GM18498 (cell line): ENCODE results near the gene HOXB6.

Experiments
- ATAC-seq: cut with Tn5 transposase; IDR thresholded peaks from one replicate; pipeline ENCODE4 v1.9.1; 2021; ENCODE audit warnings: mild to moderate bottlenecking, moderate library complexity; ENCODE audit not compliant: unreplicated experiment

Gene HOXB6

DNA sequence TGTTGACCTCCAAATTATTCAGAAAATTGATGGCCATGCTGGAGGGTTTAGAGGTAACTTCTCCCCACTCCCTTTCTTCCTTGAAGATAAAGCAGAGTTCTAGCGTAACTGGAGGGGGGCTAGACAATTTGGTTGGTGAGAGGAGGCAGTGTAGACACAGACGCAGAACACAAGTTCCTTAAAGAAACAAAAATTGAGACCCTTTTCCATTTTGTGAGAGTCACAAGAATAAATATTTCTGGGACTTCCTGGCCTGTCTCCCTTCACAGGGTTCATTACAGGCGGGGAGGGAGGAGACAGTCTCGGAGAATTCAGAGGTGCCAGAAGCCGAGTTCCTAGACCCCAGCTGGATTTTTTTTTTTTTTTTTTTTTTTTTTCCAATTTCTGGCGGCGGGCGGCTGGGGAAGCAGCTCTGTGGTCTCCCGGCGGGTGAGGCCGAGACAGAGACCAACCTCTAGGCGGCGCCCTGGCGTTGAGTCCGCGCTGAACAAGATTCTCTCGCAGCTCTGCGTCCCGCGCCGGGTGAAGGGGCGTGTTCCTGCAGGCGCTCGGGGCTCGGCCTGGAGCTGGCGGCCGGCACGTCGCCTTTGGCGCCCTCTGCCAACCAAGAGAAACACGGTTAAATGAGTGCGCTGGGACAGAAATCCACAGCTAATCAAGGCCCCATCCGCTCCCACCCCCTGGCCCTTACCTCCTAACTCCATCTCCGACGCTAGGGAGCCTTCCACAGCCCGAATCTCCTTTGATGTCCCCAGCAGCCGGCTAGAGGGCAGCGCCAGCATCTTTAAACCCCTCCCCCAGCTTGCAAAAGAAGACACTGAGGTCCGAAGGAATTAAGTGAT, 31.6 kb upstream of the HOXB6 start:
- no peak for ATAC-seq

DNA sequence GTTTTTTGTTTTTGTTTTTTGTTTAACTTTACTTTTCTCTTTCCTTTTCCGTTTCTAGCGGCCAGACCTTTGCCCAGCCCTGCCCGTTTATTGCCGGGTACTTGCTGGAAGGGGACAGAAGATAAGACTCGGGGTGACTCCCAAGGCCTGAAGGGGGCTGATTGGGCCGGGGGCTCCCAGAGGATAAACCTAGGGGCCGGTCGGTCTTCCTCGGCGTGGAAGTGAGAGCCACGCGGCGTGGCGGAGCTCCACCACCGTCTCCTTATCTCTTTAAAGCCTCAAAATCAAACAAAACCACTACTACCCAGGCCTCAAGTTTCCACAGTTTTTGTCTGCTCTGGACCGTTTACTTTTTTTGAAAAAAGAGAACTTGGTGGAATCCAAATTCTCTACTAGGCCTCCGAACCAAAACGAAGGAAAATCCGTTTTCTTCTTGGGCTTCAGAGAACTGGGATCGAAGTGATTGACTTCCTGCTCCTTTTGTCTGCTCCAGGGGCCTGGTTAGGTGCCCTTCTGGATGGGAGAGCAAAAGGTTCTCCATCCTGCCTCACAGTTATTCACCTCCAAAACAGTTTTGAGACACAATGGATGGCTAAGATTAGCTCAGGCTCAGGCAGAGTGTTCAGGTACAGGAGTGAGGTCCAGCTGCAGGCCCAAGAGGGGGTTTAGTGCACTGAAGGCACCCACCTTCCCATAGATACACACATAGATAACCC, 29.9 kb upstream of the HOXB6 start:
- ATAC-seq = no peak

DNA sequence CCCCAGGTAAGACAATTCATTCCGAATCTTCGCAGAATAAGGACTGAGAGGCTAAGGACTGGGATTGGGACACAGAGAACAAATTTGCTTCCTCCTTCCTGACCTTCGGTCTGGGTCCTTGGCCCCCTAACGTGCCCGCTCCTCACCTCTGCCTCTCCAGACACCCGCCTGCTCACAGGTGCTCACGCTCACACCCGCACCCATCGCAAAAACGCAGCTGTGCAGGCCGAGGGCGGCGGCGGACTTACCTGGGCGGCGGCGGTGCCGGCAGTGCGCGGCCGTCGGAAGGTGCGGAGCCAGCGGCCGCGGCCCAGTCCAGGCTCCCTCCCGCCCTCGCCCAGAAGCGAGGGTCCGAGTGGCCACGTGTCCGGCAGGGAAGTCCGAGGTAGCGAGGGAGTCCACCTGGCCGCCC, 28.5 kb upstream of the HOXB6 start:
- ATAC-seq = no peak

DNA sequence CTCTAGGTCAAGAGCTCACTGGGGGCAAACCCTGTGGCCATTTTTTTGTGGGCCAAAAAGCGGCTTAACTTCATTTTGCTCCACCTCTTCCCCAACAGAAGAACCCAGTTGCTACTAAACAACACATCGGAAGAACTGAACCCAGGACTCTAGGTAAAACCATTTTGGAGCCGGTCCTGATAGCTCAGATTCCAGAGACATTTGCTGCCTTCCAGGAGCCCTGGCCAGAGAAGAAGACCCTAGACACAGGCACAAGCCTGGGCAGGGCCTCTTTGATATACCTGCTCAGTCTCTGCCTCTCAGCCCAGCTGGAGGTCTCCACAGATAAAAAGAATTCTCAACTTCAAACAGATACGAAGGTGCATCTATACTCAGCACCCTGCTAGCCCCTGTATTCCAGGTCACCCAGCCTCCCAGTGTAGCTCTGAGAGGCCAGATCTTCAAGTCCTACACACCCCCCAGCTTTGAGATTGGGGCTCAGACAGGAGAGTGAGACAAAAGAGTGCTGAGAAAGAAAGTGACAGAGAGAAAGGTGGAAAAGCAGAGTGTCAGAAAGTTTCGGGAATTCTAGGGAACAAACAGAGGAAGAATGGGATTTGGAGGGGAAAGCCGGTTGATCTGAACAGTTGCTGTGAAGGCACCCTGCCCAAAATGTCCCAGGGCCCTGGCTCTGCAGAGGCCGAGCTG, 27.9 kb upstream of the HOXB6 start:
- ATAC-seq = no peak

DNA sequence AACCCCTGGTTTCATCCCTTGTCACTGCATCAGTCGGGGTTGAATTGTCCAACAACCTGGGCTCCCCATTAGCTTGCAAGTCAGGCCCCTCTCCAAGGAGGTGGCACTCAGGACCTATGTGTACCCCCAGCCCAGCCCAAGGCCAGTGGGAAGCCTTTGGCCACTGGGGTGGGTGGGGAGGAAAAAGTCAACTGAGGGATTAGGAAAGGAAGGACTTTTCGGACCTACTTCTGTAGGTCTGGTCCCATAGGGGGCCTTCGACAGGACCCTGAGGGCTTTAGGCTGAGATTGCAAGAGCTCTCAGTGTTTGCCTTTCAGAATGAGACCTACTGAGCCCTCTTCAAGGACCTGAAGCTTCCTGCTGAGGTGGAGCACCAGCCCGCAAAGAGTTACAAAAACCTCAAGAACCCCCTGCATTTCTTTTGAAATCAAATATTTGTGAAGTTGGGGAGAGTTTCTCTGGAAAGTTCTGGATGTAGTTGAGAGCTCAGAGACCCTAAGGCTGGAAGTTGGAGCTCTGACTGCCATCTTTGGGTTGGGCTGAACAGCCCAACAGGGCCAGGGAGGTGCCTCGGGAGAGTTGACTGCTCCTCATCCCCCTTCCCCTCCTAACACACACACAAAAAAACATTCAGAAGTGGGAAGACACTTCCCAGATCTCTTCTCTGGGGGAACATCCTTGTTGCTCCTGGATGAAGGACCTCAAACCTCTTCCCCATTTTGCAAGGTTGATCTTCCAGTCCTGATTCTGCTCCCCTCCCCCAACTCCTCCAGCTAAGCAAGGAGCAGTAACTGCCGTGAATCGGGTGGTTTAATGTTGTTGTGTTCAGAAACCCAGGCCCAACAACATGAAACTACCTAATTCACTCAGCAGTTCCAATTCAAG, 27.1 kb upstream of the HOXB6 start:
- ATAC-seq = no peak

DNA sequence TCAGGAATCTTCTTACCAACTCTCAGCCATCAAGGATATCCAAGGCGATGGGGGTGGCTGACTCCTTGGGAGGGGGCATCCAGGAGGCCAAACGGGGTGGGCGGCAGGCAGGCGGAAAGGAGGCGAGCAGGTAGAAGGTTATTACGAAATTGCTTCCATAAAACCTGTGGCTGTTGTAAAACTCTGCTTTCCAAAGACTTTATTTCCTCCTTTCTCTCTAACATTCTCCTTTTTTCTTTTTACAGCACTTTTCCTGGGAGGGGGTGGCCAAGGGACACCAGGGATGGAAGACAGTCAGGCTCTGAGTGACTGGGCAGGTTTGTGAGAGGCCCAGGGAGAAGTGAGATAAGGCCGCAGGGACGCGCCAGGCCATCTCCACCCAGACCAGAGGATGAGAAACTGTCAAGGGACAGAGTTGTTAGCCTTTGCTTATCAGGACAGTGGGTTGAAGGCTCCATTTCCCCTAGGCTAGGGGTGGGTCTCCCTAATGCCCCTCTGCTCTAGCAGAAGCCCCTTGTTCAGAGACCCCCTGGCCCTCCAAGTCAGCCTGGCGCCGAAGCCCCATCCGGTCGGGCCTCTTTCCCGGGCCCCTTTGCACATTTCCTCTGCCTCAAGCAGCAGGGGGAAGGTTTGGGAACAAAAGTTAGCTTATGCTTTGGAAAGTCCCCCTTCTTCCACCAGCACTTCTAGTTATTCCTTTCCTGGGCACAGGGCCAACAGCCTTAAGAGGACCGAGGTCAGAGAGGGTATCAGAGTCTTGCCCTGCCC, 26.3 kb upstream of the HOXB6 start:
- no peak for ATAC-seq

DNA sequence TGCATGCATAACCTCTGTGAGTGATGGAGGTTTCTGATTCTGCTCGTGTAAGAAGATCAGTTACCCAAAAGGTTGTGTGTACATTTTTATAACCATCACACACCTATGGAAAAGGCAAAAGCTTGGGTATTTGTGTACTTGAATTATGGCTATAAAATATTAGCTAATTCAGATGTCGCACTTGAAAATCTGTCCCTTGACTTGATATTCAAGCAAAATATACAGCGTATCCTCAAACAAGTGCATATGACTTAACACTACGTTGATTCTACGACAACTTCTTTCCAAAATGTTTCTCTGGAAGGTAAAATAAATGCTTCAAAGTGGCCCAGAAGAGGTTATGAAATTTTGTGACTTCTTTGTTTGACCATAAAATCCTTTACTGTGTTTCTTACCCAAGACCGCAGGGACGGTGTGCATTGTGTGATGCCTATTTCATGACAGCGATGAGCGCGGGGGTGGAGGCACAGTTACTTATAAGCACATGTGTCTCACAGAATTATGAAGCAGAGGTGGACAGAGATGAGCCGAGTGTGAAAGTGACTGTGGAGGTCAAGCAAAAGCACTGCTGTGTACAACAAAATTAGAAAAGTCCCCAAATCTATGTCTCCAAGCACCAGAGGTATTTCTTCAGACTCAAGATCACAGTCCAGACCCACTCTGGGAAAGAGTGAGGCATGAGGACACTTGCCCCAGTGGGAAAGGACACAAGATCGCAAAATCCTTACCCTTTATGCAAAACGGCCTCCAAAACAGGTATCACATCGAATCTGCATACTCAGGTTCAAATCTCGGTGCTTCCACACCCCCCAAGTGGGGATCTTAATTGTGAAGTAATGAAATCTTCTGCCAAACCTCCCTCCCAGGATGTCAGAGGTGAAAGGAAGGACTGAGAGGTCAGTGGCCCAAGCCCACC, 25.5 kb upstream of the HOXB6 start:
- no peak for ATAC-seq

DNA sequence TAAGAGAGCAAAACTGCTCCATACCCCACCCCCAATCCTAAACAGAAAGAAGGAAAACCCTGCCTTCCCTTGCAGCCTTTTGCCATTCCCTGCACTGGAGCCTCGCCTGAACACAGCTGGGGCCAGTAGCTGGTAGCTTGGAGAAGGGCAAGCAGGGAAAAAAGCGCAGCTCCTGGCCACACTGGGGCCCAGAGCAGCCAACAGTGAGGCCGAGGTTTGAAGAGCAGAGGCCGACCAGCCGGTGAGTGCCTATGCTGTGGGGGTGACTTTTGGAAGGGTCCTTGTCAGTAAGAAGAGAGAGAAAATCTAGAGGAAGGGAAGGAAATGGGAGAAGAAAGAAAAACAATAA, 24.6 kb upstream of the HOXB6 start:
- ATAC-seq = no peak

DNA sequence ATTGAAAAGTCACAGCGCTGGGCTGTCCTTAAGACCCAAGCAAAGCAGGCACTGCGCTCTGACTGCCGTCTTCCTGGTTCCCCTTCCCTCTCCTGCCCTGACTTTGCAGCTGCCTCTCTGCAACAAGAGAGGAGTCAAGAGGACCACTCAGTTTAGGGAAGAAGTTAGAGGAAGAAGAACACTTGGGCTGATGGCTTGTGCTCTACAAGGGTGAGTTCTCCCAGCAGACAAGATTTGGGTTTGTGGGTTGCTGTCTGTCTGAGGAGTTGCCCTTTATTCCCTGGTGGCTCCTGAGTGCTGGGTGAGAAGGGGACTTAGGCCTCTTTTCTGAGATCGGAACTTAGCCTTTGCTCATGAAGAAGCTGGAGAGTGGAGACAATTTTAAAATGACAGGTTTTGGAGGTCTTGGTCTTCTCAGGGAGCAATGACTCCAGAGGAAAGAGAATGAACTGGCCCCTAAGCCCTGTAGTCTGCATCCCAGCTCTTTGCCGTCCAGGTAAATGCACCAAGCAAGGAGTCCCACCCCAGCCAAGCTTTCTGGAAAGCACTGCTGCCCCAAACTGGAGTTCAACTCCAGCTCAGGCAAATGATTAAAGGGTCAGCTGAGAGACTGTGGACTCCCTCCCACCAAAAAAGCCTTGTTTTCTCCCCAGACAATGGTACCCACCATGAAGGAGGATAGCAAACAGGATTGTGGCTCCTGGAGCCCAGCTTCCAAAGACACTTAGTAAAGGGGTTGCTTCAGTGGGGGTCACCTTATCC, 24.0 kb upstream of the HOXB6 start:
- no peak for ATAC-seq

DNA sequence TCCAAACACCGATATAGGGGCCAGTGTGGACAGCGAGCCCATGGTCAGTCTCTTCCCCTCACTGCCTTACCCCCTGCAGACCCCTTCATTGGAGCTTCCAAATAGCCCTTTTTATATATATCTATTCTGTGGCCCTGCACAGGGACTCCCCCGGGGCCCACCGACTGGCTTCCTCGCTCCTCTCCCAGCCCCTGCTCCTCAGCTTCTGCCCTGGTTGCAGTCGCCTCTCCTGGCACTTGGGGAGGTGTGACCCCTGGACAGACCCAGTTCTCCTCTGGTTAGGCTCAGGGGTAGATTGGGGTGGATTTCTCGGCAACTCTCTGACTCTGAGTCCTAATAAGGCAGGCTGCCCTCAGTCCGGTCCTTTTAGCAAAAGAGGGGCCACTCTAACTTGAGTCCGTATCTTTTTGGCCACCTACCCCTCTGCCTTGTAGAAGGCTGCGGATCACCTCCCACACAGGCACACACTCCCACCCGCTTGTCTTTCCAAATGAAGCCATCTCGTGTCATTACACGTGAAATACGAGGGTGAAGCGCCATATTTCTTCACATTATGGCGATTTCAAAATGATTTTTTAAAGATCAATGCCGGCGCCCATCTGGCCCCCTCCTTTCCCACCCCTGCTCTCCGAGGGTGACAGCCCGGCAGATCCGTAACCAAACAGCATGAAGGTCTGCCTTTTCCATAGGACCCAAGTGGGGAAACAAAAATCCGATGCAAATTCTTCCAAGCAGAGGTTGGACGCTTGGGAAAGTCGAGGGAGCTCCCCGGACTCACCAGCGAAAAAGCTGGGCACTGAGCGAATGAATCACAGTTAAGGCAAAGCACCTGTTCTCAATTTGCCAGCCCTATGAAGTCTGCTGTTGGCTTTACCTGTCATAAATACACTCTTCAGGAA, 23.1 kb upstream of the HOXB6 start:
- no peak for ATAC-seq

DNA sequence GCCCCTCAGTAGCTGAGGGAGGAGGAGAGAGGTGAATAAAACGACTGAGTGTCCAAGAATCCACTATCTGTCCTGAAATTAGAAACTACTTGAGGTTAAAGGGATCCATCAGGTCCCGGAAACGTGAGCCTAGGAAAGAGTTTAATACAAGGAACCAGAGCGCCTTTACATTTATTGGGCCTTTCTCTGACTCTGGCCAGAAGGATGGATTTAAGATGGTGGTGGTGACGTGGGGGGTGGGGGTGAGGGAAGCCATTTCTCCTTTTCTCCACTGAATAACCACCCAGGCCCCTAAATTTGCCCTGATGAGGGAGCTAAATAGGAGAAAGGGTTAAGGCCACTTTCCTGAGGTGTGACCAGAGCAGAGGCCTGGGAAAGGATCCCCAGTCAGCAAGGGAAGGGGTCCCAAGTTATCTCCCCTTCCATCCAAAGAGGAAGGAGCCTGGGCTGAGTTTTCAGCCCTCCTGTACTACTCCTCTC, 22.4 kb upstream of the HOXB6 start:
- no peak for ATAC-seq

DNA sequence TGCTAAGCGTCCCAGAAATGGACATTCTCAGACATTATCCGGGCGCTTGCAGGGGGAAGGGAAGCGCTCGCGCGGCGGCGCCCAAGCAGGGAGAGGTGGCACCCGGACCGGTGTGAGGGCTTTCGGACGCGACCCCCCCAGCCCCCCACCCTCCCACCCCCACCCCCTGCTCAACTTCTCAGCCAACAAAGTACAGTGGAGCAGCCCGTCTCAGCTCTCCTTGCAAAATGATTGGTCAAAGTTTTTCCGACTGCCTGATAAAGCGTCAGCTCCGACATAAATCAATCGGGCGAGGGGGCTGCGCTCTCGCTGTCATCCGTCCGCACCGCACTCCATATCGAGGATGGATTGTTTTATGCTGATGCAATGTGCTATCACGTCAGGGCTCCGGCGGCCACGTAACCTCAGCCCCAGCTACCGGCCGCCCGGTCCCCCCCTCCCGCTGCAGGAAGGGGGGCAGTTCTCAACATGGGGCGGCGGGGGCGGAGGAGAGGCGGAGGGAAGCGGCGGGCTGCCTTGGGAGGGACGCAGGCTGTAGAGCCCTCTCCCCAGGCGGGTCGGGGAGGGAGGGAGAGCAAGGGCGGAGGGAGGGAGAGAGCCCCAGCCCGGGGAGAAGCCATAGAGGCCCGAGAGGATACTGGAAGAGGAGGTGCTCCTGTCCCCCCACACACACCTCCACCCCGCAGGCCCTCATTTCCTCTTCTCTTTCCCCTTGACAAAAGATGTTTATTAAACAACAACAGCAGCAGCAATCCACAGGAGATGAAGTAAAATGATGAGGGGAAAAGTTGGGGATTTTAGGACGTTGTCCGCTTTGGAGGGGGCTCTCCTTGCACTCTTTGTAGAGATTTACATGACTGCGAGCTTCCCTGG, 21.7 kb upstream of the HOXB6 start, which contains the start of gene HOXB9:
Gene HOXB9 (minus strand): TSS at position 114 of the 873 bp plus-strand sequence. CDS start 89 bp downstream, at position 25.
- ATAC-seq = no peak

DNA sequence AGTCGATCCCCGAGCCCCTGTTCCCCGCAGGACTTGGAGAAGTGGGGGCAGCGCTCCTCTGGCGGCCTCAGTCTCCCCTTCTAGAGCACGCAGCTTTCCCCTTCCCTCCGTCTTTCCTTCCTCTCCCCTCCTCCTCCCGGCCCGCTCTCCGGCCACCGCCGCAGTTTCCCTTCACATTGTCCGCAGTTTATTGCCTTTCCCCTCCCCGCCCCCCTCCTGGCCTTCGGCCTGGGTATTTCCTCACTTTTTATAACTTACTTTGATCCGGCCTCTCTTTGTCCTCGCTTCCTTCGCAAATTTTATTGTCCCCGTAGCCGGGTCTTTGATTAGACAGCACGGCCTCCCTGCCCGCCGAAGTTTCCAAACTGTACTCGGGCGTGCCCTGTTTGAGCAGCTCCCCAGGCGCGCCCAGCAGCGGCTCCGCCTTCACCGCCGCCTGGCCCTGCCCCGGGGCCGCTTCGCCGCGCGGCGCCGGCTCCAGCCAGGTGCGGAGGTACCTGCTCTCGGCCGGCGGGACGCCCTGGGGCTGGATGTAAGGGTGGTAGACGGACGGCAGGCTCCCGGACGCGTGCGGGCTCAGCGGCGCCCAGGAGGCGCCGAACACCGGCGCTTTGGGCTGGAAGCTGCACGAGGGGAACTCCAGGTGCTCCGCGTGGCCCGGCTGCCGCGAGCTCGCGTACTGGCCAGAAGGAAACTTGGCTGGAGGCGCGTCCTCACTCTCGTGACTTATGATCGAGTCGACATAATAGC, 20.9 kb upstream of the HOXB6 start:
- ATAC-seq = no peak

DNA sequence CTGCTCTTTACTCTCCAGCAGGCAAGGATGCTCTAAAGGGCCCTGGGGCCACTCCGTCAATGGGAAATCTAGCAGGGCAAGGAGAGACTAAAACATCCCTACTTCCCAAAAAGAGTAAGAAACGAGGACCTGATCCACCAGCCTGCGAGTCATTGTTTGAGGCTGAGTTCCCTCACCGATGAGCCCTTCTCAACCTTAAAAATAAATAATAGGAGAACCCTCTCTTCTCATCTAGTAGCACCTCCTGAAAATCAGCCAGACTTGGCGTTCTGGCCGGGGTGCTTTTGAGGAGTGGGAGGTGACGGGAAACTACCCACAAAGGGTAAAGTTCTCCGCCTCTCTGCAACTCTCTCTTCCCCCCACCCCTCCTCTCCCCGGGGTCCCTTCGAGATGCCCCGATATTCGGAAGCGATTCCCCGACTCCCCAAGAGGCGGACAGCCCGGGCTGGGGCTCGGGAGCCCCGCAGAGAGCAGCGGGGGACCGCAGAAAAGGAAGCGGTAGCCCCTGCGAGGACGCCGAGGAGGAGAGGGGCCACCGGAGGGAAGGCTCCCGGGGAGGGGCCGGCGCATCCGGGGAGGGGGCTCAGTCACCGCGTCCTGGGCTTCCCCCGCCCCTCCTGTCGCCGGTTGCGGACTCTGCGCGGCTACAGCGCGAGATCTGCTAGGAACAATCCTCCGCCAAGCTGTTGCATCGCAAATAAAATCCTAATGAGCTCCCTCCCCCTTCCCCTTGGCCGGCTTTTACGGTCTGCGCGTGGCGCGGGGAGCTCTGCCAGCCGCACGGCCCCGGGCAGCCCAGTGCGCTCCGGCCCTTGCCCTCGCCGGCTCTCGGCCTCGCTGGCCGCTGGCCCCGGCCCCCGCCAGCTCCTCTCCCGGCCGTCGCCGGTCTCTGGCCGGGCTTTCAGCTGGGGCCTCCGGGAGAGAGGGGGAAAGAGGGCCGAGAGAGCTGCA, 20.0 kb upstream of the HOXB6 start:
- no peak for ATAC-seq
